ENCODE results near the gene GARS1.

DNA sequence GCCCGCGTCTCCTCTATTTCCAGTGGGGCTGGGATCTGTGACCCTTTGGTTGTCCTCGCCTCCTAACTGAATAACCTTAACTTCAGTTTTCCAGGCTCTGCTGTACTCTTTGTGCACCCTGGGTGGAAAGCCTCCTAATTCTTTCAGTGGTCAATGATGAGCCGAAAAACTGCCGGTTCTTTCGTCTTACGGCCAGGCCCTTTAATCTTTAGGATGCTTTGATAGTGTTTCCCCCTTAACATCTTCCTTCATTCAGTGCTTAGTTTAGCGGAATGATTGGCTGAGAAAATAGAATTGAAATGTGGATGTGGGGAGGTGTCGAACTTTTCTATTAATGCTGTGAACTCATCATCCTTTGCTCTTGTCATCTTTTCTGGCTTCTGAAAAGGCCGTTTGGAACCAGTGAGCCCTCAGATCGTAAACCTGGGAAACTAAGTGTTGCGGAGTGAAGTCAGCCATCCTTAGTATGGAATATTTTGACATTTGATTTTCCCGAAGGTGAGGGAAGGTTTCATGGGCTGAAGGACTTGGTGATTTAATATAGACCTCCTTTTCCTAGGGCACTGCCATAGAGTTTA, 847 bp downstream of the GARS1 start:
- TF ChIP-seq, protein P1, sequence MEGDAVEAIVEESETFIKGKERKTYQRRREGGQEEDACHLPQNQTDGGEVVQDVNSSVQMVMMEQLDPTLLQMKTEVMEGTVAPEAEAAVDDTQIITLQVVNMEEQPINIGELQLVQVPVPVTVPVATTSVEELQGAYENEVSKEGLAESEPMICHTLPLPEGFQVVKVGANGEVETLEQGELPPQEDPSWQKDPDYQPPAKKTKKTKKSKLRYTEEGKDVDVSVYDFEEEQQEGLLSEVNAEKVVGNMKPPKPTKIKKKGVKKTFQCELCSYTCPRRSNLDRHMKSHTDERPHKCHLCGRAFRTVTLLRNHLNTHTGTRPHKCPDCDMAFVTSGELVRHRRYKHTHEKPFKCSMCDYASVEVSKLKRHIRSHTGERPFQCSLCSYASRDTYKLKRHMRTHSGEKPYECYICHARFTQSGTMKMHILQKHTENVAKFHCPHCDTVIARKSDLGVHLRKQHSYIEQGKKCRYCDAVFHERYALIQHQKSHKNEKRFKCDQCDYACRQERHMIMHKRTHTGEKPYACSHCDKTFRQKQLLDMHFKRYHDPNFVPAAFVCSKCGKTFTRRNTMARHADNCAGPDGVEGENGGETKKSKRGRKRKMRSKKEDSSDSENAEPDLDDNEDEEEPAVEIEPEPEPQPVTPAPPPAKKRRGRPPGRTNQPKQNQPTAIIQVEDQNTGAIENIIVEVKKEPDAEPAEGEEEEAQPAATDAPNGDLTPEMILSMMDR (IDR thresholded peaks at IDR 0.05; ENCODE audit: low read depth, low read length, missing input control): no peak
- TF ChIP-seq EGR1 (IDR thresholded peaks at IDR 0.05; ENCODE audit: low read depth in 2 of 2): no peak
- TF ChIP-seq, protein P2, sequence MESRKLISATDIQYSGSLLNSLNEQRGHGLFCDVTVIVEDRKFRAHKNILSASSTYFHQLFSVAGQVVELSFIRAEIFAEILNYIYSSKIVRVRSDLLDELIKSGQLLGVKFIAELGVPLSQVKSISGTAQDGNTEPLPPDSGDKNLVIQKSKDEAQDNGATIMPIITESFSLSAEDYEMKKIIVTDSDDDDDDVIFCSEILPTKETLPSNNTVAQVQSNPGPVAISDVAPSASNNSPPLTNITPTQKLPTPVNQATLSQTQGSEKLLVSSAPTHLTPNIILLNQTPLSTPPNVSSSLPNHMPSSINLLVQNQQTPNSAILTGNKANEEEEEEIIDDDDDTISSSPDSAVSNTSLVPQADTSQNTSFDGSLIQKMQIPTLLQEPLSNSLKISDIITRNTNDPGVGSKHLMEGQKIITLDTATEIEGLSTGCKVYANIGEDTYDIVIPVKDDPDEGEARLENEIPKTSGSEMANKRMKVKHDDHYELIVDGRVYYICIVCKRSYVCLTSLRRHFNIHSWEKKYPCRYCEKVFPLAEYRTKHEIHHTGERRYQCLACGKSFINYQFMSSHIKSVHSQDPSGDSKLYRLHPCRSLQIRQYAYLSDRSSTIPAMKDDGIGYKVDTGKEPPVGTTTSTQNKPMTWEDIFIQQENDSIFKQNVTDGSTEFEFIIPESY (IDR thresholded peaks at IDR 0.05): no peak
- TF ChIP-seq FOXA1 (IDR thresholded peaks at IDR 0.05): no peak
- TF ChIP-seq RXRA (IDR thresholded peaks at IDR 0.05): no peak
- no peak for TF ChIP-seq RAD21 (IDR thresholded peaks at IDR 0.05)
- no peak for TF ChIP-seq YY1 (IDR thresholded peaks at IDR 0.05)
- TF ChIP-seq, protein P3, sequence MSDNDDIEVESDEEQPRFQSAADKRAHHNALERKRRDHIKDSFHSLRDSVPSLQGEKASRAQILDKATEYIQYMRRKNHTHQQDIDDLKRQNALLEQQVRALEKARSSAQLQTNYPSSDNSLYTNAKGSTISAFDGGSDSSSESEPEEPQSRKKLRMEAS (IDR thresholded peaks at IDR 0.05): no peak
